Fibroblast of lung (primary cell): Measurements from ENCODE around the gene PCDH1. TPM values are rescaled to one million over a fixed set of nuclear protein-coding genes. Genes with fewer than 3 reads are reported as not detected.

ENCODE experiments used
- DNase-seq, 2 donors: peaks; one replicate each; pipeline versions ENCODE4 v3.0.0 to v3.0.0-alpha.2; 2010; ENCODE audit warnings: low read depth in 2 of 2
- H2AFZ ChIP-seq: 2 replicates; pipeline ENCODE4 v1.5.1; 2012; ENCODE audit warnings: low read length, control low read depth, inconsistent platforms
- H3K27ac ChIP-seq: 2 replicates; pipeline ENCODE4 v1.5.1; 2011; ENCODE audit warnings: low read length, control low read depth; ENCODE audit not compliant: insufficient read depth
- H3K27me3 ChIP-seq: 2 replicates; pipeline ENCODE4 v1.5.1; 2011; ENCODE audit warnings: mild to moderate bottlenecking, low read length; ENCODE audit not compliant: control insufficient read depth, insufficient read depth
- H3K36me3 ChIP-seq: 2 replicates; pipeline ENCODE4 v1.5.1; 2011; ENCODE audit warnings: low read length; ENCODE audit not compliant: control insufficient read depth, insufficient read depth
- H3K4me1 ChIP-seq: 2 replicates; pipeline ENCODE4 v1.5.1; 2011; ENCODE audit warnings: low read length; ENCODE audit not compliant: control insufficient read depth, insufficient read depth; ENCODE audit errors: extremely low read depth
- H3K4me2 ChIP-seq: 2 replicates; pipeline ENCODE4 v1.5.1; 2011; ENCODE audit warnings: low read length, control low read depth; ENCODE audit not compliant: insufficient read depth; ENCODE audit errors: extremely low read depth
- H3K4me3 ChIP-seq, 4 experiments: fragments of 200-600 bp in 1 of 4; sonication (generic) in 1 of 4; replicated peaks in 1 of 4; 2 replicates each; pipeline ENCODE4 v1.5.1; 2011 to 2016; ENCODE audit warnings: low read length in 4 of 4, low read depth in 3 of 4, mild to moderate bottlenecking in 3 of 4, control low read depth in 2 of 4, inconsistent platforms in 1 of 4, mixed read lengths in 1 of 4; ENCODE audit not compliant: insufficient read depth in 1 of 4; ENCODE audit errors: control extremely low read depth in 1 of 4
- H3K79me2 ChIP-seq: 2 replicates; pipeline ENCODE4 v1.5.1; 2012; ENCODE audit warnings: mild to moderate bottlenecking, low read length, inconsistent platforms; ENCODE audit not compliant: control insufficient read depth, insufficient read depth
- H3K9ac ChIP-seq: 2 replicates; pipeline ENCODE4 v1.5.1; 2011; ENCODE audit warnings: mild to moderate bottlenecking, low read length, control low read depth; ENCODE audit not compliant: insufficient read depth
- H3K9me3 ChIP-seq: 2 replicates; pipeline ENCODE4 v1.5.1; 2012; ENCODE audit warnings: low read depth, low read length; ENCODE audit not compliant: control insufficient read depth, insufficient read depth
- H4K20me1 ChIP-seq: 2 replicates; pipeline ENCODE4 v1.5.1; 2011; ENCODE audit warnings: low read length; ENCODE audit not compliant: control insufficient read depth, insufficient read depth; ENCODE audit errors: extremely low read depth
- EZH2 ChIP-seq: IDR thresholded peaks from 2 replicates; pipeline ENCODE4 v1.5.1; 2012; ENCODE audit warnings: low read length, control low read depth, mild to moderate bottlenecking; ENCODE audit errors: missing control alignments
- polyA plus RNA-seq, 2 donors: library from polyadenylated mRNA; depleted of rRNA in 1 of 2; stranded (reverse) in 1 of 2; unstranded in 1 of 2; fragments of >200 nt; gene quantifications; 2 replicates each; pipeline ENCODE4 v1.2.1, GENCODE V29; 2011 to 2012; ENCODE audit warnings: missing spikeins in 1 of 2
- total RNA-seq: library from RNA; depleted of rRNA; stranded (reverse); fragments of >200 nt; gene quantifications from 2 replicates; pipeline ENCODE4 v1.2.1, GENCODE V29; 2014
- TF ChIP-seq, protein P1 (sequence below), 2 donors: IDR thresholded peaks in 1 of 2; conservative IDR thresholded peaks in 1 of 2; 1 replicate in 1 of 2; 2 replicates in 1 of 2; pipeline ENCODE4 v1.5.1; 2011 to 2012; ENCODE audit warnings: low read length in 2 of 2, control low read depth in 1 of 2, inconsistent platforms in 1 of 2, low read depth in 1 of 2, mild to moderate bottlenecking in 1 of 2

The PCDH1 gene
- total and polyA plus RNA-seq, 2 donors (not counting 1 experiment from before 2014, with no cell fraction given): 0.66 to 1.6 TPM

DNA sequence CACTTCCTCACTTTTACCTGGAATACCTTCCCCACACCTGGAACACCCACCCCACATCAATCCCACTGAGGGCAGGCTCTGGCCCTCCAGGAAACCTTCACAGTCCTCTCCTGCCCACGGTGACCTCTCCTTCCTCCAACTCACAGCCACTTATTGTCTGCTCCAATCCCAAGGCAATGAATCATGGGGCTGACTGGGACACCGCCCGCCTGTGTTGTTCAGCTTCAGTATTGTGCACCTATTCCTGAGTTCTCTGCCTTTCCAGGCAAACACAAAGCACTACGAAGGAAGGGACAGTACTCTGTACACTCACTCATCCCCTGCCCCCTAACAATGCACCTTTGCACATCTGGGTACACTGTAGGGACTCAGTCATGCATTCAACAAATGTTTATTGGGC is 7.3 kb downstream of the PCDH1 start:
- DNase-seq: no peak
- H3K4me1 ChIP-seq: no peaks in the 10 kb centered on the region
- no peak overlapping the region for H3K27ac ChIP-seq
- no peak overlapping the region for H3K4me3 ChIP-seq
- H2AFZ ChIP-seq: no peak overlapping the region
- H3K36me3 ChIP-seq: no peaks in the 10 kb centered on the region
- no peak for TF ChIP-seq EZH2
- TF ChIP-seq, protein P1, sequence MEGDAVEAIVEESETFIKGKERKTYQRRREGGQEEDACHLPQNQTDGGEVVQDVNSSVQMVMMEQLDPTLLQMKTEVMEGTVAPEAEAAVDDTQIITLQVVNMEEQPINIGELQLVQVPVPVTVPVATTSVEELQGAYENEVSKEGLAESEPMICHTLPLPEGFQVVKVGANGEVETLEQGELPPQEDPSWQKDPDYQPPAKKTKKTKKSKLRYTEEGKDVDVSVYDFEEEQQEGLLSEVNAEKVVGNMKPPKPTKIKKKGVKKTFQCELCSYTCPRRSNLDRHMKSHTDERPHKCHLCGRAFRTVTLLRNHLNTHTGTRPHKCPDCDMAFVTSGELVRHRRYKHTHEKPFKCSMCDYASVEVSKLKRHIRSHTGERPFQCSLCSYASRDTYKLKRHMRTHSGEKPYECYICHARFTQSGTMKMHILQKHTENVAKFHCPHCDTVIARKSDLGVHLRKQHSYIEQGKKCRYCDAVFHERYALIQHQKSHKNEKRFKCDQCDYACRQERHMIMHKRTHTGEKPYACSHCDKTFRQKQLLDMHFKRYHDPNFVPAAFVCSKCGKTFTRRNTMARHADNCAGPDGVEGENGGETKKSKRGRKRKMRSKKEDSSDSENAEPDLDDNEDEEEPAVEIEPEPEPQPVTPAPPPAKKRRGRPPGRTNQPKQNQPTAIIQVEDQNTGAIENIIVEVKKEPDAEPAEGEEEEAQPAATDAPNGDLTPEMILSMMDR (conservative IDR thresholded peaks at IDR 0.05 in 1 of 2, IDR thresholded peaks at IDR 0.05 in 1 of 2; ENCODE audit: low read depth in 1 of 2, low read length in 2 of 2): no peak
- H3K27me3 ChIP-seq: peaks cover 43% of the 10 kb centered on the region
- no peak overlapping the region for H3K4me2 ChIP-seq
- H3K79me2 ChIP-seq: no peaks in the 10 kb centered on the region
- no peak overlapping the region for H3K9ac ChIP-seq
- H4K20me1 ChIP-seq: no peaks in the 10 kb centered on the region
- H3K9me3 ChIP-seq: no peaks in the 10 kb centered on the region

DNA sequence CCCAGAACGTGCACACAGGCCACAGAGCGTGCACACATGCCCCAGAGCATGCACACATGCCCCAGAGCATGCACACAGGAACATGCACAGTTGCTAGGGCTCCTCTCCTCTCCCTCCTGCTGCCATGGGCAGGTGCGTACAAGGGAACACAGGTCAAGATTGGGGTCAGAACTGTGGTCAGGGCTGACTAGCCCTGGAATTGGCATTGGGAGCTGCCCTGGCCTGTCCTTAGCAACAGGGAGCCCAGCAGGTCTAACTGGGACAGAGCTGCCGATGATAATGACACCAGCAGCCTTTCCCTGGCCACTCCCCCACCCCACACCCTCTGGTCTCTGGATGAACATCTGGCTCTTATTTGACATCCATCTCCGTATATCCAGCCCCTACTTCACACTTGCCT is 8.0 kb downstream of the PCDH1 start:
- TF ChIP-seq EZH2: no peak
- TF ChIP-seq, protein P1 (conservative IDR thresholded peaks at IDR 0.05 in 1 of 2, IDR thresholded peaks at IDR 0.05 in 1 of 2; ENCODE audit: low read depth in 1 of 2, low read length in 2 of 2): no peak
- no peaks in the 10 kb centered on the region for H4K20me1 ChIP-seq
- H3K27me3 ChIP-seq: peaks cover 36% of the 10 kb centered on the region
- no peak overlapping the region for H2AFZ ChIP-seq
- H3K79me2 ChIP-seq: no peaks in the 10 kb centered on the region
- no peak overlapping the region for H3K4me3 ChIP-seq
- no peak overlapping the region for H3K9ac ChIP-seq
- no peak overlapping the region for H3K27ac ChIP-seq
- H3K4me2 ChIP-seq: no peak overlapping the region
- H3K4me1 ChIP-seq: no peaks in the 10 kb centered on the region
- H3K36me3 ChIP-seq: no peaks in the 10 kb centered on the region
- no peaks in the 10 kb centered on the region for H3K9me3 ChIP-seq
- DNase-seq: no peak

DNA sequence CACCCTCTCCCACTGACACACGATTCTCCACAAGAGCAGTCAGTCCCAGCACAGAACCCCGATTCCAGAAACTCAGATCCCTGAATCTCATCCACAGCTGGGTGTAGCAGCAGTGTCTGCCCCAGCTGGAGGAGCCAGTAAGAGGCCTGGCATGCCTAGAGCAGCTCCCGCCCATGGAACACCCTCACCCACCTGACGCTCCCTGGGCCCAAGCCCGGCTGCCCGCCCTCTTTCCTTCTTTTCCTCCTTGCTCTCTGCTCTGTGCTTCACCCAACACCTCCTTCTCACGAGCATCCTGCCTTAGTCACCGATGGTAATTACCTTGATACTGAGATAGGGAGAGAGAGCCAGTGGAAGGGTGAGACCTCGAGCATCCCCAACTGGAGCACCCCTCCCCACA is 8.7 kb downstream of the PCDH1 start:
- H3K9ac ChIP-seq: no peak overlapping the region
- no peaks in the 10 kb centered on the region for H3K4me1 ChIP-seq
- TF ChIP-seq, protein P1 (conservative IDR thresholded peaks at IDR 0.05 in 1 of 2, IDR thresholded peaks at IDR 0.05 in 1 of 2; ENCODE audit: low read depth in 1 of 2, low read length in 2 of 2): no peak
- TF ChIP-seq EZH2: no peak
- no peaks in the 10 kb centered on the region for H3K79me2 ChIP-seq
- H3K4me2 ChIP-seq: no peak overlapping the region
- H3K27me3 ChIP-seq: peaks cover 29% of the 10 kb centered on the region
- no peak for DNase-seq
- no peaks in the 10 kb centered on the region for H3K9me3 ChIP-seq
- no peak overlapping the region for H2AFZ ChIP-seq
- no peak overlapping the region for H3K4me3 ChIP-seq
- H4K20me1 ChIP-seq: no peaks in the 10 kb centered on the region
- H3K36me3 ChIP-seq: no peaks in the 10 kb centered on the region
- H3K27ac ChIP-seq: no peak overlapping the region
